ENCODE measurements around the gene SLC22A23.

- TF ChIP-seq EZH2 (IDR thresholded peaks at IDR 0.05; ENCODE audit: insufficient read depth, low read length), result no peak
- TF ChIP-seq CTCF (IDR thresholded peaks at IDR 0.05; ENCODE audit: insufficient read depth, low read depth, low read length), result no peak
Observed at GRCh38 chr6:3240595-3240994, 216.3 kb downstream of the SLC22A23 start.
